GM12892 (cell line): ENCODE data around the gene OR2G6. TPM values are rescaled to one million over a fixed set of nuclear protein-coding genes. Genes with fewer than 3 reads are reported as not detected.
A peak's percentile ranks its signal among the peaks of the same experiment; 100 is the strongest.
"Not testable (repeated sequence)": the region's sequence is repeated elsewhere in the genome, so short reads cannot be mapped to it uniquely, and the experiment has no call there.

ENCODE experiments used
- DNase-seq: peaks from one replicate; pipeline ENCODE4 v3.0.0; 2011; ENCODE audit not compliant: insufficient read length
- FAIRE-seq: peaks from 2 replicates; lab custom pipeline; 2011; peaks lifted over from hg19 to GRCh38; lab: Jason Lieb, UNC
- POLR2A ChIP-seq: IDR thresholded peaks from 2 replicates; pipeline ENCODE4 v1.6.1; 2011; ENCODE audit warnings: low read depth, low read length, control low read depth
- POLR2AphosphoS5 ChIP-seq: IDR thresholded peaks from 2 replicates; pipeline ENCODE4 v1.6.1; 2011; ENCODE audit warnings: low read depth, low read length, control low read depth
- TAF1 ChIP-seq: IDR thresholded peaks from 2 replicates; pipeline ENCODE4 v1.6.1; 2011; ENCODE audit warnings: low read depth, mild to moderate bottlenecking, control low read depth, low read length, borderline replicate concordance
- polyA plus RNA-seq: library from polyadenylated mRNA; unstranded; fragments of >200 nt; gene quantifications from one replicate; pipeline ENCODE4 v1.2.1, GENCODE V29; 2012; ENCODE audit warnings: missing spikeins, inconsistent platforms; ENCODE audit not compliant: missing spikeins

Gene OR2G6
- 0.72 TPM for polyA plus RNA-seq

DNA sequence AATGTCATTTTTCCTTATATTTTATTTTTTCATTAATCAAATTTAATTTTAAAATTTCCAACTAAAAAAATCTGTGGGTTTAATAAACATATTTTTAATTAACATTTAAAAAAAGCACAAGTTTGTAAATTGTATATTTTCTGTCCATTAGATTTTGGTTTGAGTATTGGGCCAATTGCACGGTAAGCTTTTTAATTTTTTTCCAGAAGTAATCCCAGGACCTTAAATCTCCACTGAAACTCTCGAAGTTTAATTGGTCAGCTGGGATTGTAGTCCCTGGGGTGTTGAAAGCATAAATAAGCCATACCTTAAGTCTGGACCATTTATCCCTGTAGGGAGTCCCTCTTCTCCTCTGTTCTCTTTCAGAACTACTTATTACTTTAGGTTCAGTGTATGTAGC lies at the start of gene OR2G6:
Gene OR2G6, plus strand, starts transcription at position 301 of the 400 bp plus-strand sequence. CDS start 13,574 bp downstream, outside the sequence.
- not testable (repeated sequence) for DNase-seq, FAIRE-seq

DNA sequence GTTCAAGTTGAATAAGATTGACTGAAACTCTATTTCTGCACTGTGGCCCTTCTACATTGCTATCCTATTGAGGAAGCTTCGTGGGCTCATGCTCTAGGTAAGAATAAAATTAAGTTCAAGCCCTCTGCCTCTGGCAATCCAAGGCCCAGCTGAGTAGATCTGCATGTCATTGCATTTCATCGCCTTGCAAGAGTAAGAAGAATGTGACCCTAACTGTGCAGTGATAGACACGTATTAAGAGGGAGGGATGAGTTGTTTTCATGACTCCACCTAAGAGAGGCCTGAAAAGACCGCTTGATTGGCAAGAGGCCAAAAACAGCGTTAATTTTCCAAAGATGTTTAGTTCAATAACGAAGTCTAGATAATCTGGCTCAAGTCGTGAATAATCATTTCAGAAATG lies 48.8 kb upstream of the OR2G6 start:
- FAIRE-seq = peak; percentile 79
- DNase-seq = not testable (repeated sequence)

DNA sequence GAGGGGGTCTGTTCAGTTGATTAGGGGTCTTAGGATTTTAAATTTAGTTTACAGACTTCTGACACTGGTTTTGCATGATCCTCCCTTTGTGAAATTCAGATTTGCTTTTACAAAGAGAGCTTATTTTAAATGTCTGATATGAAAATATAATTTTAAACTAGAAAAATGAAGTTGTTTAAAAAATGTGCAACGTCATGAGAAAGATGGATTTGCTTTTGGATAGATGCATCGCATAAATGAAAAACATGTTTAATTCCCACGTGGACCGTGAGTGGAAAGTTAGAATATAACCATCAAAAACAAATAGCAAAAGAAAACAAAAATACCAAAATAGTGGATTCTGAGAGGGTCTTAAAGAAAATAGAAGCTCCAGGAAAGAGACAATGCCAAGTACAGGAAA lies 36.7 kb upstream of the OR2G6 start:
- TF ChIP-seq POLR2AphosphoS5 (no peak), POLR2A (no peak), TAF1 (no peak)
- no peak for FAIRE-seq
- DNase-seq = no peak

DNA sequence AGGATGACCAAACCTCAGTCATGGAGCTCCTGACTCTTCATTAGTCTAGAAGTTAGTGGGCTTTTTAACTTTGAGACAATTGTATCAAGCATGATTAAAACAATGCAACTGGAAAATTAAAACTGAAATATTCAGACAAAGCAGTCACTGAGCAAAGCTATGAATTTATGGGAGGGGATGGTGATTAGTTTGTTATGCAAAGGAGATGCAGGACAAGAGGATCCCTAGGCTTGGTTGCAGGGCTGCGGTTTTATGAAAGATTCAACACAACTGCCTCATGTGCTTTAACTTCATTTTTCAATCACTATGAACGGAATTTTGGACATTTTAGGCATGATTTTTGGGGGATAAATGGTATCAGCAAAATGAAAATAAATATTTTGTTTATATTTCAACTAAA lies 35.8 kb upstream of the OR2G6 start:
- not testable (repeated sequence) for DNase-seq, FAIRE-seq

DNA sequence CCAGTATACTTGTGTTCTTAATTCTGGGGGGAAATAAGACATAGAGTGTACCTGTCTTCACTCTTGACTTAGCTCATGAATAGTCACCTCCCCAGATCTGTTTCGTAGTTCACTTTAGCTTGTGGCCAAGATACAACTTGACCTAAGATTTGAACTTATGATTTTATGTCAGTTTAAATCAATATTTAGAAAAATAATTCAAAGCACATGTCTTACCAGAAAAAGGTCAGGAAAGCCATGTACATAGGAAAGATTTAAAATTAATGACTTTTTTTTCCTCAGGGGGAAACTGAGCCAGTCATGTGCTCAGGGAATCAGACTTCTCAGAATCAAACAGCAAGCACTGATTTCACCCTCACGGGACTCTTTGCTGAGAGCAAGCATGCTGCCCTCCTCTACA lies 34.8 kb upstream of the OR2G6 start, which contains the start of gene OR2T3:
Gene OR2T3, plus strand, starts transcription at position 301 of the 400 bp plus-strand sequence. Its CDS starts 0 bp downstream, at position 301.
- not testable (repeated sequence) for DNase-seq, FAIRE-seq

DNA sequence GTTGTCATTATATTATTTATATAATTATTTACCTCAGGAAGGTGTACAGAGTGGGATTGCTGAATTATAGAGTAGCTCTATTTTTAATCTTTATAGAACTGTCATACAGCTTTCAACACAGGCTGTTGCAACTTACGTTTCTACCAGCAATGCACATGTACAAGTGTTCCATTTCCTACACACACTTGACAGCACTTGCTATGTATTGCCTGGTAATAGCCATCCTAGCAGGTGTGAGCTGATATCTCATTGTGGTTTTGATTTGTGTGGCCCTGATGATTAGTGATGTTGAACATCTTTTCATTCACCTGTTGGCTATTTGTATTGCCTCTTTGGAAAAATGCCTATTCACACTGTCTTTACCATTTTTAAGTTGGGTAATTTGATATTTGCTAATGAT lies 32.2 kb upstream of the OR2G6 start:
- FAIRE-seq = peak; percentile 58
- not testable (repeated sequence) for DNase-seq

DNA sequence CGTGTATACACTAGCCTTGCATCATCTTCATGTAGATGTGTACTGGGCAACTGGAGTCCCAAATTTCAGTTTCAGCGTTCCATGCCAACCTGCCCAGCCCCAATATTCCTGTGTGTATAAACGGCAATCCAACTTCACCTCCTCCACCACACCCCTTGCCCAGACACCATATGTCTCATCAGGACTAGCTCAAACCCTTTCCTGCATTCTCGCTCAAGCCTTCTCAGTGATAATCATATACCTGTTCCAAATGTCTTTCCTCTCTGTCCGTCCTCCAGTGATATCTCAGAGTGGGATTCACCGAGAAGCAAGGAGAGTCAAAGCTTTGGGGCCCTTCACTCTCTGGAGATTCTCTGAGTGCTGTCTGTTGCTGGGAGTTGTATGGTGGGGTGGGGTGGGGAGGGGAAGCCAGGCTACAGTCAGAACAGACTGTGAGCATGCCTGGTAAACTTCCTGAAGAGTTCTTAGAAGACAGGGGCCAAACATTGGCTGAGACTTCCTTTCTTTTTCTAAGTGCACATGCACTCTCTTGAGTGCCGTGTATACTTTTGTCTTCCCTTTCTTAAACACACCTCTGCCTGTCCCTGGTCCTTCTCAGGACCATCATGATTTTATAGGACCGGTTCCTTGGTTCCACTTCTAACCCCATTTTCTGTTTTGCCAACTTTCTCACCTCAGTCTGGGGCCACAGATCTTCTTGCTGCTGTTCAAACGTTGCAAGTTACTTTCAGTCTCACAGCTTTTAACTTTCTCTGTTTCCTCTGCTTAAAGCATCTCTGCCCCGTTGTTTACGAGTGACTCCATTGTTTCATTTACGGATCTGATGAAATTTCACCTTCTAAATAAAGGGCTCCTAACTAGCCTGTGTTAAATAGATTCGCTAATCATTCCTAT lies 25.9 kb upstream of the OR2G6 start:
- peak; percentile 49; the same call in 1 of the 2 replicates for TF ChIP-seq POLR2A
- peak; percentile 2 for DNase-seq
- peak; percentile 96 for FAIRE-seq

DNA sequence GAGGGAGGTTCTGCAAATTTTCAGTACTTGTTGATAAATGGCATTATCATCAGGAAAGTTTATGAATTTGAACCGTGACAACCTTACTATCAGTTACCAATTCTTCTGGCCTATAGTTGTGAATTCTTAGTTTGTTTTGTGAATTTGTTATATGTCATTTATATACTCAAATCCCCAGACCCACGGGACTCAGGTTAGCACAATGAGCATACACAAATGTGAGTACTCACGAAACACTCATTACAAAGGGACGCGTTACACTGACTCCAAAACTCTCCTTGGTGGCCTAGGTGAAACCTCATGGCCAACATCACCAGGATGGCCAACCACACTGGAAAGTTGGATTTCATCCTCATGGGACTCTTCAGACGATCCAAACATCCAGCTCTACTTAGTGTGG lies 19.6 kb upstream of the OR2G6 start, which contains the start of gene OR2T5:
Gene OR2T5, plus strand, starts transcription at position 301 of the 400 bp plus-strand sequence. Its CDS starts 0 bp downstream, at position 301.
- peak; percentile 40 for FAIRE-seq
- DNase-seq = not testable (repeated sequence)

DNA sequence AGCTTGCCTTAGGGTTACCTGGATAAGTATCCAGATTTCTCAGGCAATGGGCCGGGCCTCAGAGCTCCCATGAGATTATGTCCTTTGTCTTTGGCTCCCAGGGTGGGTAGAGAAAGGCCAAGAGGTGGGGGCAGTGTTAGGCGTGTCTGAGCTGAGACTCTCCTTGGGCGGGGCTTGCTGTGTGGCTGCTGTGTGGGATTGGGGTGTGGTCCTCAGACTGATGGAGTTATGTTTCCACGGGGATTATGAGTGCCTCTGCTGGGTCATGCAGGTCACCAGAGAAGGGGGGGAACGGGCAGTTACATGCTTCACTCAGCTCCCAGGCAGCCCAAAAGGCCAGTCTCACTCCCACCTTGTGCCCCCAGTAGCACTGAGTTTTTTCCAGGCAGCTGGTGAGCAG lies 11.2 kb upstream of the OR2G6 start:
- FAIRE-seq, DNase-seq: not testable (repeated sequence)

DNA sequence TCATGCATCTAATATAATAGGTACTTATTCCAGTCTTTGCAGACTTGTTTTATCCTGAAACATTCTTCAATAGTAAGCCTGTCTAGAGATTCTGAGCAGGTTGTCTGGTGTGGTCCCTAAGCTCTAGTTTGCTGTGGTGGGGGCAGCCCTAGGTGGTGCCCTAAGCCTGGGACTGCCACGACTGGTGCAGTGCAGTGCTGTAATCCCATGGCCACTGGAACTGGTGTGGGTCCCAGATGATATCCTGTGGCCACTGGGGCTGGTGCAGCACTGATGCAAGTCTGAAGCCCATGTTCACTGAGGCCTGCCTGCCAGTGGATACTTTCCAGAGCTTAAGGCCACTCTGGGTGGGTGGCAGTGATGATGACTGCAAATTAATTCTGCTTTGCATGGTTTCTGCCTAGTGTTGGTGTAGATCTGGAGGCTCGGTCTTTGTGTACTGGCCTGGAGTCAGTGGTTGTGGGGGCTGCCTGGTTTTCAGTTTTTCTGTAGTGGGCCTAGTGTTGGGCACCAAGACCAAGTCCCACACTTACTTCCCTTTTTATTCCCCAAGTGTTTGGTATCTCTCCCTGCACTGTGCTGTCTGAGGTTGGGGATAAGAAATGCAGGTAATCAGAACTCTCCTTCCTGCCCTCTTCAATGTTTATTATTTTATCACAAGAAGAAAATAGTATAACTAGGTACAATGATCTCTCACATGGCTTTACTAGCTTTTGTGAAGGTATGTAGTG lies 7.4 kb upstream of the OR2G6 start:
- not testable (repeated sequence) for FAIRE-seq, DNase-seq

DNA sequence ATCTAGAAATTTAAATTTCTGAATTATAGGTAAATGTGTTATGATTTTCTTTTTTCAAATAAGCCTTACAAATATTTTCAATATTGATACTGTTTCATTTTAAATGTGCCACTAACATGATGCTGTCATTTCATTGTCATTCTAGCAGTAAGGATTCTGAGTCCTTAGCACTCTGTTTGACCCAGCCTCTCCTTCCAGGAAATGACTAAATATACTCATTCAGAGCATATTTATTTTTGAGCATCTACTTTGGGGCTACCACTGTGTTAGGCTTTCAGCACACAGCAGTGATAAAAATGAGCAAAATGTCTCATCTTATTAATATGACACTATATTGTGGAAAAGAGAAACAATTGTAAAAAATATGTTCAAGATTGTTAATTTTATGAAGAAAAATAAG lies 2.3 kb downstream of the OR2G6 start:
- FAIRE-seq = peak; percentile 77
- not testable (repeated sequence) for DNase-seq

DNA sequence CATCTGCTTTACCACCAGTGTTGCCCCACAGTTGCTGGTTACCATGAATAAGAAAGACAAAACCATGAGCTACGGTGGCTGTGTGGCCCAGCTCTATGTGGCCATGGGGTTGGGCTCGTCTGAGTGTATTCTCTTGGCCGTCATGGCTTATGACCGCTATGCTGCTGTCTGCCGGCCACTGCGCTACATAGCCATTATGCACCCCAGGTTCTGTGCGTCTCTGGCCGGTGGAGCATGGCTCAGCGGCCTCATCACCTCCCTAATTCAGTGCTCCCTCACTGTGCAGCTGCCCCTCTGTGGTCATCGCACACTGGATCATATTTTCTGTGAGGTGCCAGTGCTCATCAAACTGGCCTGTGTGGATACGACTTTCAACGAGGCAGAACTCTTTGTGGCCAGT lies 14.0 kb downstream of the OR2G6 start:
- DNase-seq (no peak), FAIRE-seq (no peak)
- no peak for TF ChIP-seq TAF1
- TF ChIP-seq POLR2AphosphoS5 = no peak
- no peak for TF ChIP-seq POLR2A

DNA sequence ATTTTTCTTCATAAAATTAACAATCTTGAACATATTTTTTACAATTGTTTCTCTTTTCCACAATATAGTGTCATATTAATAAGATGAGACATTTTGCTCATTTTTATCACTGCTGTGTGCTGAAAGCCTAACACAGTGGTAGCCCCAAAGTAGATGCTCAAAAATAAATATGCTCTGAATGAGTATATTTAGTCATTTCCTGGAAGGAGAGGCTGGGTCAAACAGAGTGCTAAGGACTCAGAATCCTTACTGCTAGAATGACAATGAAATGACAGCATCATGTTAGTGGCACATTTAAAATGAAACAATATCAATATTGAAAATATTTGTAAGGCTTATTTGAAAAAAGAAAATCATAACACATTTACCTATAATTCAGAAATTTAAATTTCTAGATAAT lies 29.6 kb downstream of the OR2G6 start:
- not testable (repeated sequence) for DNase-seq
- FAIRE-seq = peak; percentile 67

DNA sequence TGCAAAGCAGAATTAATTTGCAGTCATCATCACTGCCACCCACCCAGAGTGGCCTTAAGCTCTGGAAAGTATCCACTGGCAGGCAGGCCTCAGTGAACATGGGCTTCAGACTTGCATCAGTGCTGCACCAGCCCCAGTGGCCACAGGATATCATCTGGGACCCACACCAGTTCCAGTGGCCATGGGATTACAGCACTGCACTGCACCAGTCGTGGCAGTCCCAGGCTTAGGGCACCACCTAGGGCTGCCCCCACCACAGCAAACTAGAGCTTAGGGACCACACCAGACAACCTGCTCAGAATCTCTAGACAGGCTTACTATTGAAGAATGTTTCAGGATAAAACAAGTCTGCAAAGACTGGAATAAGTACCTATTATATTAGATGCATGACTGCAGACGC lies 39.5 kb downstream of the OR2G6 start:
- not testable (repeated sequence) for FAIRE-seq, DNase-seq

DNA sequence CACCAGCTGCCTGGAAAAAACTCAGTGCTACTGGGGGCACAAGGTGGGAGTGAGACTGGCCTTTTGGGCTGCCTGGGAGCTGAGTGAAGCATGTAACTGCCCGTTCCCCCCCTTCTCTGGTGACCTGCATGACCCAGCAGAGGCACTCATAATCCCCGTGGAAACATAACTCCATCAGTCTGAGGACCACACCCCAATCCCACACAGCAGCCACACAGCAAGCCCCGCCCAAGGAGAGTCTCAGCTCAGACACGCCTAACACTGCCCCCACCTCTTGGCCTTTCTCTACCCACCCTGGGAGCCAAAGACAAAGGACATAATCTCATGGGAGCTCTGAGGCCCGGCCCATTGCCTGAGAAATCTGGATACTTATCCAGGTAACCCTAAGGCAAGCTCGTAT lies 43.2 kb downstream of the OR2G6 start:
- FAIRE-seq = not testable (repeated sequence)

DNA sequence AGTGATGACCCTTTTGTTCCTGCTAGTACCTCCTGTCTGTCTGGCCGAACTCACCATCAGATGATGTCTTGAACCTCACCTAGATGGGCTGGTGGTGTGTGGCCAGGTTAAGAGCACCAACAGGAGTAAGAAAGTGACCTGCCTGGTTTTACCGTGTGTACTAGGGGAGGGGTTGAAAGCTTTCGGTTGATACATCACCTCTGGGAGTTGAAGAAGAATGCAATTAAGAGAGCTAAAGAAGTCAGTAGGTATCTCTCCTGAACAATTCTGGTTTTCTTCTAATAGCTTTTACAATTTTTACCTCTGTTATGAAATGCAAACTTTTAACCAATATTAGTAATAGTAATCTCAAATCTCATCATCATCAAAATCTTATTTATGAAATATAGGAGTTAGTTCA lies 54.8 kb downstream of the OR2G6 start, which contains the start of gene OR2T29:
Gene OR2T29, minus strand, starts transcription at position 101 of the 400 bp plus-strand sequence. CDS start 3,281 bp downstream, outside the sequence.
- not testable (repeated sequence) for DNase-seq, FAIRE-seq

More for the DNA sequence above, 43.2 kb downstream of the OR2G6 start:
- not testable (repeated sequence) for DNase-seq

DNA sequence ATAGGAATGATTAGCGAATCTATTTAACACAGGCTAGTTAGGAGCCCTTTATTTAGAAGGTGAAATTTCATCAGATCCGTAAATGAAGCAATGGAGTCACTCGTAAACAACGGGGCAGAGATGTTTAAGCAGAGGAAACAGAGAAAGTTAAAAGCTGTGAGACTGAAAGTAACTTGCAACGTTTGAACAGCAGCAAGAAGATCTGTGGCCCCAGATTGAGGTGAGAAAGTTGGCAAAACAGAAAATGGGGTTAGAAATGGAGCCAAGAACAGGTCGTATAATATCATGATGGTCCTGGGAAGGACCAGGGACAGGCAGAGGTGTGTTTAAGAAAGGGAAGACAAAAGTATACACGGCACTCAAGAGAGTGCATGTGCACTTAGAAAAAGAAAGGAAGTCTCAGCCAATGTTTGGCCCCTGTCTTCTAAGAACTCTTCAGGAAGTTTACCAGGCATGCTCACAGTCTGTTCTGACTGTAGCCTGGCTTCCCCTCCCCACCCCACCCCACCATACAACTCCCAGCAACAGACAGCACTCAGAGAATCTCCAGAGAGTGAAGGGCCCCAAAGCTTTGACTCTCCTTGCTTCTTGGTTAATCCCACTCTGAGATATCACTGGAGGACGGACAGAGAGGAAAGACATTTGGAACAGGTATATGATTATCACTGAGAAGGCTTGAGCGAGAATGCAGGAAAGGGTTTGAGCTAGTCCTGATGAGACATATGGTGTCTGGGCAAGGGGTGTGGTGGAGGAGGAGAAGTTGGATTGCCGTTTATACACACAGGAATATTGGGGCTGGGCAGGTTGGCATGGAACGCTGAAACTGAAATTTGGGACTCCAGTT lies 57.9 kb downstream of the OR2G6 start:
- DNase-seq = not testable (repeated sequence)
- FAIRE-seq = peak; percentile 97

DNA sequence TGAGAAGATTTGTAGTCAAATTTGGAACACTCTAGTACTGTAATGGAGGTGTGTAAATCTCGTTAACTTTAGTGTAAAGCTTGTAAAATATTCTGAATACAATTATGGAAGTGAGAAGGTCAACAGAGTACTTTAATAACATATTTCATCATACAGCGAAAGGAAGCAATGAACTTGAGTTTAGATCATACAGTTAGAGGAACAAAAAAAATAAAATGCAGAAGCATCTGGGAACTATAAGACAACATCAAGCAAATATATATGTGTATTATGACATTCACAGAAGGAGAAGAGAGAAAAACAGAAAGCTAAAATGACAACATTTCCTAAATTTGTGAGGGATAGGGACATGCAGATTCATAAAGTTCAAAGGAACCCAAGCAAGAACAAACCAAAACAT lies 61.2 kb downstream of the OR2G6 start:
- not testable (repeated sequence) for DNase-seq, FAIRE-seq
